ENCODE data around the gene TMEM80.
A peak's percentile ranks its signal among the peaks of the same experiment; 100 is the strongest.
"Not testable (repeated sequence)": the region's sequence is repeated elsewhere in the genome, so short reads cannot be mapped to it uniquely, and the experiment has no call there.

The TMEM80 gene
- total RNA-seq = 14.8 reads per million, percentile 40 among the genes with 10 or more reads in this experiment

DNA sequence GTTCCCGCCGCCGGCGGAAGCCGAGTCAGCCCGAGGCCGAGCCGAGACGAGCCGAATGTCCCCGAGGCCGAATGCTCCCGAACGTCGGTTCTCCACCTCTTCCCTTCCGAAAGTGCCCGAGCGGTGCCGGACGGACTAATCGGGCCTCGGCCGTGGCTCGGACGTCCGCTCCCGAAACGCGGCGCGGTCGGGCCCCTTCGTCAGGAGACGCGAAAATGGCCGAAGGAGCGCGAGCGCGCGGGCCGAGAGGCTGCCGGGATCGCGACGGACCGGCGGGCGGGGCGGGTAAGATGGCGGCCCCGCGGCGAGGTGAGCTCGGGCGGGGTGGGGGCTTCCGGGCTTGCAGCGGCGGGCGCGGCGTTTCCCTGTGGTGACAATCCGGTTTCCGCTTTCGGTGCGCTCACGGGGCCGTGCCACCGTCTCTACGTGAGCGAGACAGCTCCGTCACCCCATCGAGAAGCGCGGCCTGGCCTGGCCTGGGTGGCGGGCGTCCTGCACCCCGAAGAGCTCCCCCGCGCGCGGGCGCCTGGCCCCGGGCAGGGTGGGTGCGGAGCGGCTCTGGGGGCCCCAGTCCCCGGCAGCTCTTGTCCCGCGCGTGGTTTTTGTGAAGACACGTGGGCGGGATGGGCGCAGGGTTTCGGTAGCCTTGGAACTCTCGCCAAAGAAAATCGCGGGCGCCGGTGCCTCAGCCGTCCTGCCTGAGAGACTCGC lies at the start of gene TMEM80:
TMEM80 (plus strand) TSS at position 279 of the 711 bp plus-strand sequence; CDS start at position 291, 12 bp downstream.
- peak; percentile 95 for DNase-seq

DNA sequence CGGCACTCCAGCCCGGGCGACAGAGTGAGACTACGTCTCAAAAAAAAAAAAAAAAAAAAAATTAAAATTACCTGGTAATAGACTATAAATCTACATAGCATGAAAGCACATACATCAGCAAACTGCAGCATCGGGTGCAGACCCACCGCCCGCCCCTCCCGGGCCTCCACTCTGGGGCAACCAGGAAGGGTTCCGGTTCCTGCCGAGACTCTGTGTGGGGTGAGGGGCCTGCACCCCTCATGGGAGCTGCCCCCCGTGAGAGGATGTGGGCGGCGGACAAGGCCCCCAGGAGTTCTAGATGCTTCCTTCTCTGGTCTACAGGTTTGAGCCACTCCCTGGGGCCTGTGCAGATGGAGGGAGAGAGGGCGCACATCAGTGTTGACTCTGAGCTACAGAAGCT lies 49.4 kb upstream of the TMEM80 start:
- no peak for DNase-seq

DNA sequence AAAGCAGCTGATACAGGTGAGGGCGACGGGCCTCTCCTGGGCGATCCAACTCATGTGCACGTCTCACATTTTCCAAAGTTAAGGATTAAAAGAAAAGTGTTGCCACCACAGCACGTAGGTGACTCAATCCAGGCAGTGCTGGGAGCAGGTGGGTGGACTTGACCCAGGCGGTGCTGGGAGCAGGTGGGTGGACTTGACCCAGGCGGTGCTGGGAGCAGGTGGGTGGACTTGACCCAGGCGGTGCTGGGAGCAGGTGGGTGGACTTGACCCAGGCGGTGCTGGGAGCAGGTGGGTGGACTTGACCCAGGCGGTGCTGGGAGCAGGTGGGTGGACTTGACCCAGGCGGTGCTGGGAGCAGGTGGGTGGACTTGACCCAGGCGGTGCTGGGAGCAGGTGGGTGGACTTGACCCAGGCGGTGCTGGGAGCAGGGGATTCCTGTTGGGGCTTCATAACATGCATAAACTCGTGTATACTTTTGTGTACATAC lies 47.9 kb upstream of the TMEM80 start:
- not testable (repeated sequence) for DNase-seq

DNA sequence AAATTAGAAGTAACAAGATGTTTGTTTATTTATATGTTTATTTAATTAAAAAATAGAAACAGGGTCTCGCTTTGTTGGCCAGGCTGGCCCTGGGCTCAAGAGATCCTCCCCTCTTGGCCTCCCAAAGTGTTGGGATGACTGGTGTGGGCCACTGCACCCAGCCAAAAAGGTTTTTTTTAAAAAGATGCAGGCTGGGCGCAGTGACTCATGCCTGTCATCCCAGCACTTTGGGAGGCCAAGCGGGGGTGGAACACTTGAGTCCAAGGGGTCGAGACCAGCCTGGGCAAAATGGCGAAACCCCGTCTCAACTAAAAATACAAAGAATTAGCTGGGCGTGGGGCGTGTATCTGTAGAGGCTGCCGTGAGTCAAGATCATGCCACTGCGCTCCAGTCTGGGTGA lies 45.1 kb upstream of the TMEM80 start:
- DNase-seq = no peak

DNA sequence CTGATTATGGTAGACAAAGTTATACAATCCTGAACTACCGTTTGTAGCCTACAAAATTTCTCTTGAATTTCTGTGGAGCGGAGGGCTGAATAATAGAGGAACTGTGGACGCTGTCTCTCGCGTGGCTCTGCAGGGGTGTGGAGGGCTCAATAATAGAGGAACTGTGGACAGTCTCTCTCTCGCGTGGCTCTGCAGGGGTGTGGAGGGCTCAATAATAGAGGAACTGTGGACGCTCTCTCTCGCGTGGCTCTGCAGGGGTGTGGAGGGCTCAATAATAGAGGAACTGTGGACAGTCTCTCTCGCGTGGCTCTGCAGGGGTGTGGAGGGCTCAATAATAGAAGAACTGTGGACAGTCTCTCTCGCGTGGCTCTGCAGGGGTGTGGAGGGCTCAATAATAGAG lies 42.5 kb upstream of the TMEM80 start:
- not testable (repeated sequence) for DNase-seq

DNA sequence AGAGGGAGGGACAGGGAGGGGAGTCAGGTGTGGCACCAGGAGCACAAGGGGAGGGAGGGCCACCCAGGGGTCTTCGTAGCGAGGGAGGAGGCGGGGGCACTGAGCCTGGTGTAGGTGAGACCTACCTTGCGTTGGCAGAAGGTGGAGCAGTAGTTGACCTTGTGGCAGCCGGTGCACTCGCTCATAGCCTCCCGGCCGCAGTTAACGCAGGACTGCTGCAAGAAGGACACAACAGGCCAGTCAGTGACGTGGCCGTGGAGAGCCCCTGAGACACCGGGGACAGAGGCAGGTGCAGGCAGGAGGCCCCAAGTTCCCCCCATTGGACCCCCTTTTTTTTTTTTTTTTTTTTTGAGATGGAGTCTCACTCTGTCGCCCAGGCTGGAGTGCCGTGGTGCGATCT lies 41.8 kb upstream of the TMEM80 start:
- no peak for DNase-seq

DNA sequence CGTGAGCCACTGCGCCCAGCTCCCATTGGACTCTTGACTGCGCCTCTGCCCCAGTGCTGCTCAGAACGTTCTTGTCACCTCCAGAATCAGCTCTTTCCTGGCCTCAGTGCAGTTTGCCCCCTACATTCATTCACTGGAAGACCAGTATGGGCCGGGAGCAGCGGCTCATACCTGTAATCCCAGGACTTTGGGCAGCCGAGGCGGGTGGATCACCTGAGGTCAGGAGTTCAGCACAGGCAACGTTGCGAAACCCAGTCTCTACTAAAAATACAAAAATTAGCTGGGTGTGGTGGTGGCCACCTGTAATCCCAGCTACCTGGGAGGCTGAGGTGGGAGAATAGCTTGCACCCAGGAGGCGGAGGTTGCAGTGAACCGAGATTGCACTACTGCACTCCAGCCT lies 41.2 kb upstream of the TMEM80 start:
- not testable (repeated sequence) for DNase-seq

DNA sequence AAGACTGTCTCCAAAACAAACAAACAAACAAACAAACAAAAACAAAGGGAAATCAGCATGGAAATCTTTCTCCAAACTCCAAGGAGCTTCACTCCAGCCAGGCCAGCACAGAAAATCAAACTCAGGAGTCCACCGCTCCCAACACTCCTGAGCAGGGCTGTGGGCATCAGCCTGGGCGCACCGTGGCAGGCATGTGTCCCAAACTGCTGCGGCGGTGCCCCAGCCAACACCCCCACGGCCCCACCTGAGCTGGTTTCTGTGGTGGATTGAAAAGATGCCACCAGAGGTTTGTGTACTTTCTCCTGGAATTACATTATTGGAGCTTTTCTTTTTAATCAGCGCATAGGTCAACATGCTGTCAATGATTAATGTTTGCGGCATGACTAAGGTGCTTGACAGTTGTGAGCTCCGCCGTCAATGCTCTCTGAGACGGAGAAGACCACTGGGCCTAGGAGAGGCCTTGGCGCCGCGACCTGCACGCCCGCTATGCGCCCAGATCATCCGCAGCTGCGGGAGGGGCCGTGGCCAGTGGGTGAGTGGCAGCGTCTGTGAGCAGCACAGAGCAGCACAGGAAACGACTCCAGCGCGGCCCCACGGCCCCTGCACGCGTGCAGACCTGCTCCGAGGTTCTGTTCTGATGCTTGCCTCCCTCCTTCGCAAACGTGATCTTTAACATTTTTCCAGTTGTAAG lies 40.4 kb upstream of the TMEM80 start:
- DNase-seq = no peak

DNA sequence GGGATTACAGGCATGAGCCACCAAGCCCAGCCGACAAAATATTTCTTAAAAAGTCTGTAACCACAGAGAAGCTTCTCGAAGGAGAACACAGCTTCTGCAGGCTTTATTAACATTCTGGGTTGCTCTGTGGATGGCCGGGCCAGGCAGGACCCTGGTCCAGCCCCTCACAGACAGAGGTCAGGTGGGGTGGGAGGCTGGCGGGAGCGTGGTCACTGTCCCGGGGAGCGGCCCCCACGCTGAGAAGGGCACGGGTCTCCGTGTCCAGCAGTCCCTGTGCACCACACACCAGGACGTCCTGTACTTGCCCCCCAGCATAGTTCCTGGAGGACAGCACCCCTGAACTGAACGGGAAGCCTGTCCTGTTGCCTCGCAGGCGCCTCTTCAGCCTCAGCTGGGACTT lies 39.2 kb upstream of the TMEM80 start:
- DNase-seq = no peak

DNA sequence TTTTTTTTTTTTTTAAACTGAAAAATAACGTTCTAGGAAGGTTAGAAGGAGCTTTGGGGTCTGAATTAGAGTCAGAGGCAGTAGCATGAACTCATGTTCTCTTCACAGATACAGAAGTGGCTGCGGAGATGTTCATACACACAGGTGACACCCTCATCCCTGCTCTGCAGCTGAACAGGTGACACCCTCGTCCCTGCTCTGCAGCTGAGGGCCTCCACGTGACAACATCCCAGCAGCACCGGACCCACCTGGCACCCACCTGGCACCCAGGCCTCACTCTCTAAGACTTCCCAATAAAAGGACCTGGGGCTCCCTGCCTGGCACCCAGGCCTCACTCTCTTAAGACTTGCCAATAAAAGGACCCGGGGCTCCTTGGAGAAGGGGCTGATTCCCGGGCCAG lies 38.8 kb upstream of the TMEM80 start:
- DNase-seq = no peak

DNA sequence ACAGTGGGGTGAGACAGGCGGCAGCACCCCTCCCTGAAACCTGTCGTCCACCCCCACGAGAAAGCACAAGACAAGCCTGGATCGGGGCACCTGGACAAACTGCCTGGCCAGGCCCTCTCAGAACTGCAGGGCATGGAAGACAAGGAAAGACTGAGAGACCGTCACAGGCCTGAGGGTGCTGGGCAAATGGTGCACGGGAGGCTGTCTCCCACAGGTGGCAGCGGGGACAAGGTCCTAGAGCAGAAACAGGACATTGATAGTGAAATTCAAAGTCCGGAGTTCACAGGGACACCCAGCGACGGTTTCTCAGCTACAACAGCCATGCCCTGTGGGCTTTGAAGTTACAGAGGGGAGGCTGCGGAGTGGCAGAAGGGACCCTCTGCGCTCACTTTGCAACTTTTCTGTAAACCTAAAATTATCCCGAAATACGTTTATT lies 37.9 kb upstream of the TMEM80 start:
- no peak for DNase-seq

DNA sequence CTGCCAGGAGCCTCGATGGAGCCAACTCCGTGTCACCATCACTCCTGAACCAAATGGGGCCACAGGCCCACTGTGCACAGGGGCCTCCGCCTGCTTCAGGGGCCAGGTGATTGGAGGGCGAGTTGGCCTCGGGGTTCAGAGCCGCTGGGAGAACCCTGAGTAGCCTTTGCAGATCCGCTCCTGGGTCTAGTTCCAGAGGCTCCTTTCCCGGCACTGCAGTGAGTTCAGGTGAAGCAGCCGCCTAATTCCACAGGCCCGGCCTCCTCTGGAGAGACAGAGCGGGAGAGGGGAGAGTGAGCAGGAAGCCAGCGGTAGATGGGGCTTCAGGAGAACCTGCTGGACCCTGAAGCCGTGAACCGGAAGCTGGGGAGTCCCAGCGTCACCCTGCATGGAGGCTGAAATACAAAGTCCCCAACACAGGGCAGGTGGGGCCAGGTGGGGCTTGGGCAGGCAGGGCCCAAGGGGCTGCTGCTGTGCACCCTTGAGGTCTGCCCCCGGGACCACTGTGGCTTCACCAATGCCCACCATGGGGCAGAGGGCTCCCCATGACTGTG lies 36.0 kb upstream of the TMEM80 start:
- no peak for DNase-seq

DNA sequence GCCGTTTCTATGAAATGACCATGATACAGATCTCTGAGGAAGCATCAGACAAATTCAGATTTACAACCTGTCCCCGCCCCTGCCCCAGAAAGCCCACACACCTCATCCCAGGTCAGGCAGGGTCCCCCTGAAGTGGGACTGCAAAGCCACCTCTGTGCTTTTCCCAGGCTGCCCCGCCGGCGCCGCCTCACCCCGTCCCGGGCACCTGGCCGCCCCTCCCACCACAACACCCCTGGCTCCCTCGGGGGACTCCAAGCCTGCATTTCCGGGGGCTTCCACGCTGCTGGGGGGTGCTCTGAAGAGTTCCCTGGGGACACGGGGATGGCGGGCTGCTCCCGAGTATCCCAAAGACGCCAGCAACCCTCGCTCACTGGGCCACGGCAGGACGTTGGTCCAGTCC lies 35.3 kb upstream of the TMEM80 start:
- DNase-seq = no peak

DNA sequence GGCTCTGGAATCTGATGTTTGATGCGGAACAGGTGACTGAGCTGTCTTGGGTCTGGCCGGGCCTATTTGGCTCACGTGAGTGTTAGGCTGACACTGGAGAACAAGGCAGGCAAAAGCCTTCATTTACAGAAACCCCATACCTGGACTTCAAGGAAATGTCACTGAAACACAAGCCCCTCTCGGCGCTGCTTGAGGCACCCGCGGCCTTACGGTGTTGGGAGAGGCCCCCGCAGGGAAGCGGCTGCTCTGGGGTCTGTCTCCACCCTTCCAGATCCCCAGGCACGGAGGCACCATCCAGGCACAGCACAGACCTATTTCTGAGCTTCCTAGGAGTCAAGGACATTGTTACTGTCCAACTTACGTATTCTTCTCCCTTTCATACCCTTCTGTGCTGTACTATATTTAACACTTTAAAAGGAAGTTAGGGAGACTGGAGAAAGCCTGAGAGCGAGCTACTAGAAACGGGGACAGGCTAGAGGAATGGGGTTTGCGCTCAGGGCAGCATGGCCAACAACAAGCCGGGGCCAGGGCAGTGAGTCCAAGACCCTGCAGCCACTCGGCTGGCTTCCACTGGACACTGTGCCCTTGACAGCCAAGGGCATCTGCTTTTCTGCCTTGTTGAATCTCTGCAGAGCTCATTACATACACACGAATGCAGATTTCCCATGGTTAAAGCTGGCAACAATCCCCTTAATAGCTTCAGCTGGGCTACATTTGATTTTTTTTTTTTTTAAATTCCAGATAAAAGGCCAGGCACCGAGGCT lies 34.8 kb upstream of the TMEM80 start:
- no peak for DNase-seq

DNA sequence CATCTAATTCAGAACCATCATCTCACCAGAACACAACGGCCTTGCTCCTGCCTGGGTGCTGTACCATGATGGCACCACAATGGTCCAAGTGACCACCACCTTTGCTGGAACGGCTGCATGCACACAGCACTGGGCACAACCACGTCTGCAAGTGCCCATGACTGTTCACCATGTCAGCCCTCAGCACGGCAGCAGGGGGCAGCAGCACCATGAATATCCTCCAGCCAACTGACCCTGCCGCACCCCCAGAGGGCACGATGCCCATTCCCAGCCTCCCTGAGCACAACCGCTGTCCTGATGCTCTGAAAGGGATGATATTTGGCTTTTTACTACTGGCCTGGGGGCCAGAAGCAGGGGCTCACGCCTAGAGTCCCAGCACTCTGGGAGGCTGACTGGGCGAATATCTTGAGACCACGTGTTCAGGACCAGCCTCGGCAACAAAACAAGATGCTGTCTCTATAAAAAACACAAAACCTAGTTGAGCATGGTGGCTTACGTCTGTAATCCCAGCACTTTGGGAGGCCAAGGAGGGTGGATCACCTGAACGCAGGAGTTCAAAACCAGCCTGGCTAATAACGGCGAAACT lies 32.8 kb upstream of the TMEM80 start:
- peak; percentile 23 for DNase-seq

DNA sequence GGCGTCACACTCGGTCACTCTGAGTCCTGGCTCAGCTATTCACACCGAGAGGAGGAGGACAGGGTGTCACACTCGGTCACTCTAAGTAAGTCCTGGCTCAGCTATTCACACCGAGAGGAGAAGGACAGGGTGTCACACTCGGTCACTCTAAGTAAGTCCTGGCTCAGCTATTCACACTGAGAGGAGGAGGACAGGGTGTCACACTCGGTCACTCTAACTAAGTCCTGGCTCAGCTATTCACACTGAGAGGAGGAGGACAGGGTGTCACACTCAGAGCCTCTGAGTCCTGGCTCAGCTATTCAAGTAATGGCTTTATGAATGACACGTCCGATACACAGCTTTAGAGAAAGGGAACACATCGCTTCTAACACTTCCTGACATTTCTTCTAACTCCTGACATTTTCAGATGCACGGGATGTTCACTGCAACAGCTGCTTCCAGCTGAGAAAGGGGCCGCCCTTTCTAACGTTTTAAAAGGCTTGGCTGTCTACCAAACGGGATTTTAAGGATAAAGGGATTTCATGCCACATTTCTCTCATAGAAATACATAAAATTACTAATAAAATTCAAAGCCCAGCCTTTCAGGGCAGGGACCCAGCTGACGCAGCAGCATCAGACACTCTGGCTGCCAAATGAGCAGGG lies 30.4 kb upstream of the TMEM80 start:
- DNase-seq = no peak

DNA sequence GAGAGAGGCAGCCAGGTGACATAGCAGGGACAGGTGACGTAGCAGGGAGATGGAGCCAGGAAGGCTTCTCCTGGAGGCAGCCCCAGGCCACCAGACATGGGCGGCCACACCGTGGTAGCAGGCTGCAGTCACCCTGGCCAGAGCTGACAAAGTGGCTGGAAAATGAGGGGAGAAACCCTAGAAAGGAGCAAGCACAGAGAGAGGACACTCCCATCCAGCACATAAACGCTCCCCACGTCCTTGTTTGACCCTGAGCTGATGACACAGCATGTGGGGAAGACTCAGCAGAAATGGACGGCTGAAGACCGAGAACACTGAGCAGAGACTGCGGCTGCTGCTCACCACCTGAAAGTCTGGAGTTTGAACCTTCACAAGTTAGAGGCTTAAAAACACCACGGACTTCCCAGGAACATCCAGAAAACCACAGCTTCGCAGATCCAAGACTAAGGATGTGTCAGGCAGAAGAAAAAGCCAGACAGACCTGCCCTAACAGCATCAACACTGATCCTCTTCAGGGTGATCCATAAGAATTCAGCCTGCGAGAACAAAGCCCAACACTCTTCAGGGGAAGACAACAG lies 29.8 kb upstream of the TMEM80 start:
- no peak for DNase-seq

DNA sequence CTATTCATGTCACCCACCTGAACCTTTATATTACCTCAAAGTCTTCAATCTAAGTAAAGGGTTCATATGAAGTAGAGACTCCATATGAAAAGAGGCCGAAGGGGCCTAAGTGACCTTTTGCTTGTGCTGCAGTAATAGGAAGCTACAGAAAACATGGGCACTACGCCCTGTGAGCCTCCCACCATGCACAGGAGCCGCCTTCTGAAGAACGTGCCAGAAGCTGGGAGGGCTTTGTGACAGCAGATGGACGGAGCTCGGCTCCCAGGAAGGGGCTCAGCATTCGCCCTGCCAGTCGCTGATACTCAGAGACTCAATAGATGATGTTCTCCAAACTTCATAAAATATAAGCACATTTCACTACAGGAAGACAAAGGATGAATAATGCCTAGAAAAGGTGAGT lies 21.8 kb upstream of the TMEM80 start:
- DNase-seq = no peak

DNA sequence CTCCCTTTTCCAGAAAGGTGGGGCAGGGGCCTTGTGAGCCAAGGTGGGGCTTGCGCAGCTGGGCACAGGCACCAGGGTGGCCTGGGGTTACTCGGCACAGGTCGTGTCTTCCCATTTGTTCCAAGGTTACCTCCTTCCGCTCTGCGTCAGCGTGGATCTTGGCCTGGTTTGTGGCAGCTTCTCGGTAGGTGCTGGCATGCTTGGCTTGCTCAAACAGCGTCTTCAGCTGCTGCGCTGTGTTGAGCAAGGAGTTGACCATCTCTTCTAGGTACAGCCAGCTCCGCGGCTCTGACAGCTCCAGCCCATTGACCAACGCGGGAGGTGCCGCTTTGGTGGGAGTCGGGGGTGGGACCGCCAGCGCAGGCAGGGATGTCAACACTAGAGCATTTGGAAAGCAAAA lies 21.2 kb upstream of the TMEM80 start:
- no peak for DNase-seq

DNA sequence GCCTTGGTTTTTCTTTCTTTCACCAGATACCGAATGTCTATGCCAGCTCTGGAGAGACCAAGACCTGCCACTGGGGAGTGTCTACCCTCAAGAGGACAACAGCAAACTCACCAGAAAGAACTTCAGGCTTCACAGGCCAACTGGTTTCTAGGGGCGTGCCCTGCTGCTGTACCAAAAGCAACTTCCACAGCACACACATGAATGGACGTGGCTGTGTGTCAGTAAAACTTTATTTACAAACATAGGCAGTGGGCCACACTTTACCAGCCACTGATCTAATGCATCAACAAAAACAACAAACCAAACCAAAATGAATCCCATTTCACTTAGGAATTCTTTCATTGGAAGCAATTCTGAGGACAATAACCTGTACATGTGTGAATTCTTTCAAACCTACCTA lies 17.3 kb upstream of the TMEM80 start:
- DNase-seq = no peak

DNA sequence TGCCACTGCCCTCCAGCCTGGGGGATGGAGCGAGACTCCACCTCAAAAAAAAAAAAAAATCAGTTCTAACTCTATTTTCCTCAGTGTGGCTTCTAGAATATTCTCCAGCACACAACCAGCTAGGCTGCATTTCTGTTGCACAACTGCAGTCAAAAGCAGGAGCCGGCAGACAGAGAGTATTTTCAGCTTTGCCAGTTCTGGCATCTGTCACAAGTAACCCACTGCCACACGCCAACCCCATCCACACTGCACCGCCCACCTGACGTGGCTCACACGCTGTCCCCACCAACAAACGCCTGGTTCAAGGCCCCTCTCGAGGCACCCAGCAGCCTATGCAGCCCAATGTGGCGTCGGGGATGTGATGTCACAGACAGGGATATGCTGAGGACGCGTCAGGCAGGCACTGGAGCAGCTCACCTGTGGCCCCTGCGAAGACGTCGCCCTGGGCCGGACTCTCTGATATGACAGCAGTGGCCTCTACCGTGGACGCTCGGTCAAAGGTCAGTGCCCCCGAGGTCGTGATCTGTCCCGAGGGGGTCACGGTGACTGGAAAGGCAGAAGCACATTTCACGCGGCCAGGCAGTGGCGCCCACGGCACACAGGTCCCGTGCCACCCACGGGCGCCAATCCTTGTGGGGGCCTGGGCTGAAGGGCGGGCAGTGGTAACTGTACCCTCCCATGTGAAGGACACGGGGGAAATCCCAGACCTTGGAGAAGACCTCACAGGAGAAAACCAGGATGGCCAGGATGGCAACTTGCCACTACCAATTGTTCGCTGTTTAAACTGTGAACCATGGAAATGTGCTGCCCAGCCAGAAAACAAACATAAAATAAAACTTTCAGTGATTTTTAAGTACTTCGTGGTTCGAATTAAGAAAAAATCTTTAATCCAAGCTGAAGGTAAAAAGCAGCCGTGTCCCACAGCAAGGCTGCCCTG lies 16.1 kb upstream of the TMEM80 start:
- no peak for DNase-seq

All from effector CD4-positive, alpha-beta T cell (primary cell).